DOHH2 (cell line): ENCODE measurements around the gene SH3RF3.

Experiments used
- CTCF ChIP-seq: fragments of 200-600 bp; sonication (generic); IDR thresholded peaks from one replicate; pipeline ENCODE4 v1.5.1; 2014; ENCODE audit warnings: antibody characterized with exemption, mild to moderate bottlenecking, low read depth, low read length; ENCODE audit not compliant: poor library complexity, severe bottlenecking
- EZH2phosphoT487 ChIP-seq: fragments of 200-600 bp; sonication (generic); IDR thresholded peaks from 2 replicates; pipeline ENCODE4 v1.6.1; 2017; ENCODE audit warnings: borderline replicate concordance, mild to moderate bottlenecking, antibody characterized with exemption, low read length, moderate library complexity, mixed read lengths

GRCh38 chr2:109256921-109257320 lies 127.9 kb downstream of the SH3RF3 start:
- TF ChIP-seq CTCF: no peak
- TF ChIP-seq EZH2phosphoT487: no peak
